ENCODE results near the gene AFF4.
"Not testable (repeated sequence)": the region's sequence is repeated elsewhere in the genome, so short reads cannot be mapped to it uniquely, and the experiment has no call there.

AFF4 gene

GRCh38 chr5:132949136-132949535 lies 14.3 kb downstream of the AFF4 start:
- no peak overlapping the region for H3K27ac ChIP-seq (ENCODE audit: low read length)
- 0 out of 2 replicates have a peak, but pooled peaks cover 6% of the 10 kb centered on the region for H3K36me3 ChIP-seq (ENCODE audit: insufficient read depth, low read depth, low read length)
- no peak overlapping the region for H3K9ac ChIP-seq (ENCODE audit: low read depth, low read length)
- H3K4me1 ChIP-seq (ENCODE audit: insufficient read depth, low read length) = no peaks in the 10 kb centered on the region
- no peaks in the 10 kb centered on the region for H3K27me3 ChIP-seq (ENCODE audit: insufficient read depth, low read length)
- H3K9me3 ChIP-seq (ENCODE audit: insufficient read depth, low read depth, low read length) = no peaks in the 10 kb centered on the region
- H3K4me3 ChIP-seq (ENCODE audit: low read length) = no peak overlapping the region

DNA sequence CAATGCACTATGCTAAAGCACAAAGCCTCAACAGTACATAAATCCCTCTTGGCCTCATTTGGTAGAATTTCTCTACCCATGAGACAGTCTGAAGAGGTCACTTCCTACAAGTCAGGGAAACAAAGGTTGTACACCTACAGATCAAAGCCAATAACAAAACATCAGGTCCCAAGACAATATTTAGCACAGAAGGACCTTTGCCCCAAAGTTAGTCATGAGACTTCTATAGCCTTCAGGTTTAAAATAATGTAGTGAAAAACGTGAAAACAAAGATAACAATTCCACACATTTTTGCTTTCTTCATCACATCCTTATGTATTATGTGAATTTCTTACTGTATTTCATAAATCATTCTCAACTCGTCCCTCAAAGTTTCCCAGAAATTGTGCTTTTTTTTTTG lies 15.8 kb downstream of the AFF4 start:
- no peaks in the 10 kb centered on the region for H3K27me3 ChIP-seq (ENCODE audit: insufficient read depth, low read length)
- no peak overlapping the region for H3K4me3 ChIP-seq (ENCODE audit: low read length)
- H3K27ac ChIP-seq (ENCODE audit: low read length) = no peak overlapping the region
- no peaks in the 10 kb centered on the region for H3K9me3 ChIP-seq (ENCODE audit: insufficient read depth, low read depth, low read length)
- no peaks in the 10 kb centered on the region for H3K4me1 ChIP-seq (ENCODE audit: insufficient read depth, low read length)
- 0 out of 2 replicates have a peak, but pooled peaks cover 4% of the 10 kb centered on the region for H3K36me3 ChIP-seq (ENCODE audit: insufficient read depth, low read depth, low read length)
- no peak overlapping the region for H3K9ac ChIP-seq (ENCODE audit: low read depth, low read length)

GRCh38 chr5:132945315-132945714 lies 18.1 kb downstream of the AFF4 start:
- not testable (repeated sequence) for H3K27ac ChIP-seq (ENCODE audit: low read length); H3K9ac ChIP-seq (ENCODE audit: low read depth, low read length); H3K9me3 ChIP-seq (ENCODE audit: insufficient read depth, low read depth, low read length); H3K36me3 ChIP-seq (ENCODE audit: insufficient read depth, low read depth, low read length); H3K27me3 ChIP-seq (ENCODE audit: insufficient read depth, low read length); H3K4me3 ChIP-seq (ENCODE audit: low read length); H3K4me1 ChIP-seq (ENCODE audit: insufficient read depth, low read length)

GRCh38 chr5:132943362-132944022 lies 19.9 kb downstream of the AFF4 start:
- Histone ChIP-seq H3K4me1 (ENCODE audit: insufficient read depth, low read length) (no peaks in the 10 kb centered on the region), H3K36me3 (ENCODE audit: insufficient read depth, low read depth, low read length) (no peaks in the 10 kb centered on the region), H3K4me3 (ENCODE audit: low read length) (no peak overlapping the region)

GRCh38 chr5:132941331-132941730 lies 22.1 kb downstream of the AFF4 start:
- Histone ChIP-seq H3K9me3 (ENCODE audit: insufficient read depth, low read depth, low read length) (no peaks in the 10 kb centered on the region), H3K9ac (ENCODE audit: low read depth, low read length) (no peak overlapping the region), H3K27me3 (ENCODE audit: insufficient read depth, low read length) (no peaks in the 10 kb centered on the region), H3K27ac (ENCODE audit: low read length) (no peak overlapping the region), H3K4me3 (ENCODE audit: low read length) (no peak overlapping the region), H3K36me3 (ENCODE audit: insufficient read depth, low read depth, low read length) (peaks cover 11% of the 10 kb centered on the region), H3K4me1 (ENCODE audit: insufficient read depth, low read length) (no peaks in the 10 kb centered on the region)

More at GRCh38 chr5:132943362-132944022, 19.9 kb downstream of the AFF4 start:
- Histone ChIP-seq H3K27me3 (ENCODE audit: insufficient read depth, low read length) (no peaks in the 10 kb centered on the region), H3K27ac (ENCODE audit: low read length) (no peak overlapping the region), H3K9ac (ENCODE audit: low read depth, low read length) (no peak overlapping the region), H3K9me3 (ENCODE audit: insufficient read depth, low read depth, low read length) (no peaks in the 10 kb centered on the region)

- Histone ChIP-seq H3K9me3 (ENCODE audit: insufficient read depth, low read depth, low read length) (no peaks in the 10 kb centered on the region), H3K27me3 (ENCODE audit: insufficient read depth, low read length) (no peaks in the 10 kb centered on the region), H3K4me3 (ENCODE audit: low read length) (no peak overlapping the region), H3K36me3 (ENCODE audit: insufficient read depth, low read depth, low read length) (peaks cover 92% of the 10 kb centered on the region), H3K27ac (ENCODE audit: low read length) (no peak overlapping the region), H3K9ac (ENCODE audit: low read depth, low read length) (no peak overlapping the region), H3K4me1 (ENCODE audit: insufficient read depth, low read length) (no peaks in the 10 kb centered on the region)
Observed at GRCh38 chr5:132928062-132928407, 35.4 kb downstream of the AFF4 start.

- Histone ChIP-seq H3K4me1 (ENCODE audit: insufficient read depth, low read length) (no peaks in the 10 kb centered on the region), H3K27ac (ENCODE audit: low read length) (no peak overlapping the region), H3K9ac (ENCODE audit: low read depth, low read length) (no peak overlapping the region), H3K36me3 (ENCODE audit: insufficient read depth, low read depth, low read length) (peaks cover 88% of the 10 kb centered on the region), H3K27me3 (ENCODE audit: insufficient read depth, low read length) (no peaks in the 10 kb centered on the region), H3K4me3 (ENCODE audit: low read length) (no peak overlapping the region), H3K9me3 (ENCODE audit: insufficient read depth, low read depth, low read length) (no peaks in the 10 kb centered on the region)
Observed at GRCh38 chr5:132927355-132928061, 35.9 kb downstream of the AFF4 start.

- Histone ChIP-seq H3K9ac (ENCODE audit: low read depth, low read length) (no peak overlapping the region), H3K27ac (ENCODE audit: low read length) (no peak overlapping the region), H3K4me1 (ENCODE audit: insufficient read depth, low read length) (no peaks in the 10 kb centered on the region), H3K36me3 (ENCODE audit: insufficient read depth, low read depth, low read length) (peaks cover 86% of the 10 kb centered on the region), H3K9me3 (ENCODE audit: insufficient read depth, low read depth, low read length) (no peaks in the 10 kb centered on the region), H3K4me3 (ENCODE audit: low read length) (no peak overlapping the region), H3K27me3 (ENCODE audit: insufficient read depth, low read length) (no peaks in the 10 kb centered on the region)
Observed at GRCh38 chr5:132926437-132926836, 37.0 kb downstream of the AFF4 start.

DNA sequence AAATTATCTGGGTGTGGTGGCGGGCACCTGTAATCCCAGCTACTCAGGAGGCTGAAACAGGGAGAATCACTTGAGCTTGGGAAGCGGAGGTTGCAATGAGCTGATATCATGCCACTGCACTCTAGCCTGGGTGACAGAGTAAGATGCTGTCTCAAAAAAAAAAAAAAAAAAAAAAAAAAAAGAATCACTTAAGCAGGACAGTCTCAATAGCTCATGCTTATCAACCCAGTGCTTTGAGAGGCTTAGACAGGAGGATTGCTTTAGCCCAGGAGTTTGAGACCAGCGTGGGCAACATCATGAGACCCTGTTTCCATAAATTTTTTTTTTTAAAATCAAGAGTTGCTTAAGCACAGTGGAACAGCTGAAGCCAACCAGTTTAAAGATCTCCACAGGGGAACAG lies 47.3 kb downstream of the AFF4 start:
- H3K4me1 ChIP-seq (ENCODE audit: insufficient read depth, low read length) = no peaks in the 10 kb centered on the region
- no peak overlapping the region for H3K9ac ChIP-seq (ENCODE audit: low read depth, low read length)
- no peaks in the 10 kb centered on the region for H3K27me3 ChIP-seq (ENCODE audit: insufficient read depth, low read length)
- H3K4me3 ChIP-seq (ENCODE audit: low read length) = no peak overlapping the region
- no peaks in the 10 kb centered on the region for H3K9me3 ChIP-seq (ENCODE audit: insufficient read depth, low read depth, low read length)
- H3K36me3 ChIP-seq (ENCODE audit: insufficient read depth, low read depth, low read length) = peaks cover 32% of the 10 kb centered on the region
- no peak overlapping the region for H3K27ac ChIP-seq (ENCODE audit: low read length)

DNA sequence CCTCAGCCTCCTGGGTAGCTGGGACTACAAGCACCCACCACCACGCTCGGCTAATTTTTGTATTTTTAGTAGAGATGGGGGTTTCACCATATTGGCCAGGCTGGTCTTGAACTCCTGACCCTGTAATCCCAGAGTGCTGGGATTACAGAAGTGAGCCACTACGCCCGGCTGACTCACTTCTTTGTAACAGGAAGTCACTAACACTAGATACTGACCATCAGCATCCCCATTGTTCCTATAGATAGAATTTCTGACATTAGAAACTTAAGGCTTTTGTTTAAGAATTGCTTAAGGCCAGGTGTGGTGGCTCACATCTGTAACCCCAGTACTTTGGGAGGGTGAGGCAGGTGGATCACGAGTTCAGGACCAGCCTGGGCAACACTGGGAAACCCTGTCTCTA lies 47.8 kb downstream of the AFF4 start:
- H3K27ac ChIP-seq (ENCODE audit: low read length) = no peak overlapping the region
- no peaks in the 10 kb centered on the region for H3K27me3 ChIP-seq (ENCODE audit: insufficient read depth, low read length)
- no peak overlapping the region for H3K4me3 ChIP-seq (ENCODE audit: low read length)
- peaks cover 32% of the 10 kb centered on the region for H3K36me3 ChIP-seq (ENCODE audit: insufficient read depth, low read depth, low read length)
- H3K9ac ChIP-seq (ENCODE audit: low read depth, low read length) = no peak overlapping the region
- no peaks in the 10 kb centered on the region for H3K4me1 ChIP-seq (ENCODE audit: insufficient read depth, low read length)
- no peaks in the 10 kb centered on the region for H3K9me3 ChIP-seq (ENCODE audit: insufficient read depth, low read depth, low read length)

GRCh38 chr5:132909702-132910101 lies 53.7 kb downstream of the AFF4 start:
- Histone ChIP-seq H3K9me3 (ENCODE audit: insufficient read depth, low read depth, low read length) (no peaks in the 10 kb centered on the region), H3K4me1 (ENCODE audit: insufficient read depth, low read length) (peaks cover 2% of the 10 kb centered on the region; the same call in 1 of the 2 replicates), H3K27me3 (ENCODE audit: insufficient read depth, low read length) (no peaks in the 10 kb centered on the region), H3K27ac (ENCODE audit: low read length) (no peak overlapping the region), H3K9ac (ENCODE audit: low read depth, low read length) (no peak overlapping the region), H3K36me3 (ENCODE audit: insufficient read depth, low read depth, low read length) (peaks cover 31% of the 10 kb centered on the region), H3K4me3 (ENCODE audit: low read length) (no peak overlapping the region)

- no peak overlapping the region for H3K27ac ChIP-seq (ENCODE audit: low read length)
- H3K27me3 ChIP-seq (ENCODE audit: insufficient read depth, low read length) = no peaks in the 10 kb centered on the region
- no peaks in the 10 kb centered on the region for H3K9me3 ChIP-seq (ENCODE audit: insufficient read depth, low read depth, low read length)
- H3K4me1 ChIP-seq (ENCODE audit: insufficient read depth, low read length) = peaks cover 2% of the 10 kb centered on the region; the same call in 1 of the 2 replicates
- H3K9ac ChIP-seq (ENCODE audit: low read depth, low read length) = no peak overlapping the region
- H3K36me3 ChIP-seq (ENCODE audit: insufficient read depth, low read depth, low read length) = peaks cover 25% of the 10 kb centered on the region
- no peak overlapping the region for H3K4me3 ChIP-seq (ENCODE audit: low read length)
Observed at GRCh38 chr5:132907161-132907560, 56.3 kb downstream of the AFF4 start.

Measured in iPS-20b (cell line).